Measurements from ENCODE around the gene LGALS9B. TPM values are rescaled to one million over a fixed set of nuclear protein-coding genes. Genes with fewer than 3 reads are reported as not detected.

LGALS9B gene
- not detected for total RNA-seq

GRCh38 chr17:20467447-20467846 is at the start of gene LGALS9B:
Gene LGALS9B, minus strand, starts transcription at chr17:20467539. Its CDS starts 69 bp downstream, at chr17:20467470.

Other genes starting within 250 kb of the LGALS9B start
- not detected for gene CDRT15L2, start 112.2 kb upstream of the LGALS9B start, total RNA-seq

Measured in camera-type eye (tissue), 1 donor.